Fibroblast of lung (primary cell): ENCODE results near the gene PIK3R1.

Source experiments
- EZH2 ChIP-seq: IDR thresholded peaks from 2 replicates; pipeline ENCODE4 v1.5.1; 2012; ENCODE audit warnings: low read length, control low read depth, mild to moderate bottlenecking; ENCODE audit errors: missing control alignments
- TF ChIP-seq, protein P1 (sequence below), 2 donors: IDR thresholded peaks in 1 of 2; conservative IDR thresholded peaks in 1 of 2; 1 replicate in 1 of 2; 2 replicates in 1 of 2; pipeline ENCODE4 v1.5.1; 2011 to 2012; ENCODE audit warnings: low read length in 2 of 2, control low read depth in 1 of 2, inconsistent platforms in 1 of 2, low read depth in 1 of 2, mild to moderate bottlenecking in 1 of 2

DNA sequence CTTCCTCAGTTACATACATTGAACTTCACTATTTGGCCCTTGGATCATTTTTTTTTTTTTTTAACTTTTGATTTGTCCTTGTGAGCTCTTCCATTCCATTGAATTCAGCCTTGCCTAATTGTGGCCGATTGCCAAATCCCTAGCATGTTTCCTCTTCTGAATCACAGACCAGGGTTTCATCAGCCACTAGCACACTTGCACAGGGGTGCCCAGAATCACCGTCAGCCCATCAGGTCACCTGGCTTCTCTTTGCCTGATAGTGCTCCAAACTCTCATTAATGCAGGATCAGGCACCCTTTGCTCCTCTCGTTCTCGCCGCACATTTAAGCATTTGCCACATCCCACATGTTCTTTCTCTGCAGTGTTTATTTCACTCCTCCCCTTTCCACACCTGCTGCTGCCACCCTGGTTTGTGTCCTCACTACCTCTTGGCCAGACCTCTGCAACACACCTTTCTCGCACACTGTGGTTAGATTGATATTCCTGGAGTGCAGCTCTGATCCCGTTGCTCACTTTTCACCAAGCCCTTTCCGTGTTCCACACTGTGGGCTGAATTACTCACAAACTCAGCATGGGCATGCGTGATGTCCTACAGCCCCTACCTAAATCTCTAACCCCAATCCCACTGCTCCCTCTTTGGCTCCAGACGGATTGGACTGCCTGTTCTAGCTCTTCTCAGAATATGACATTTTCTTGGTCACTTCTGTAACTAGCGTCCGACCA is 9.8 kb downstream of the PIK3R1 start:
- TF ChIP-seq, protein P1, sequence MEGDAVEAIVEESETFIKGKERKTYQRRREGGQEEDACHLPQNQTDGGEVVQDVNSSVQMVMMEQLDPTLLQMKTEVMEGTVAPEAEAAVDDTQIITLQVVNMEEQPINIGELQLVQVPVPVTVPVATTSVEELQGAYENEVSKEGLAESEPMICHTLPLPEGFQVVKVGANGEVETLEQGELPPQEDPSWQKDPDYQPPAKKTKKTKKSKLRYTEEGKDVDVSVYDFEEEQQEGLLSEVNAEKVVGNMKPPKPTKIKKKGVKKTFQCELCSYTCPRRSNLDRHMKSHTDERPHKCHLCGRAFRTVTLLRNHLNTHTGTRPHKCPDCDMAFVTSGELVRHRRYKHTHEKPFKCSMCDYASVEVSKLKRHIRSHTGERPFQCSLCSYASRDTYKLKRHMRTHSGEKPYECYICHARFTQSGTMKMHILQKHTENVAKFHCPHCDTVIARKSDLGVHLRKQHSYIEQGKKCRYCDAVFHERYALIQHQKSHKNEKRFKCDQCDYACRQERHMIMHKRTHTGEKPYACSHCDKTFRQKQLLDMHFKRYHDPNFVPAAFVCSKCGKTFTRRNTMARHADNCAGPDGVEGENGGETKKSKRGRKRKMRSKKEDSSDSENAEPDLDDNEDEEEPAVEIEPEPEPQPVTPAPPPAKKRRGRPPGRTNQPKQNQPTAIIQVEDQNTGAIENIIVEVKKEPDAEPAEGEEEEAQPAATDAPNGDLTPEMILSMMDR (conservative IDR thresholded peaks at IDR 0.05 in 1 of 2, IDR thresholded peaks at IDR 0.05 in 1 of 2; ENCODE audit: low read depth in 1 of 2, low read length in 2 of 2): no peak
- no peak for TF ChIP-seq EZH2
